PC-3 (cell line): ENCODE results near the gene LMBR1L.

ENCODE experiments used
- EZH2 ChIP-seq: fragments of 300-600 bp; sonication (generic); IDR thresholded peaks from one replicate; pipeline ENCODE4 v1.6.1; 2017; ENCODE audit warnings: antibody characterized with exemption, mild to moderate bottlenecking, low read length; ENCODE audit not compliant: unreplicated experiment
- EZH2phosphoT487 ChIP-seq: fragments of 300-600 bp; sonication (generic); IDR thresholded peaks from 2 replicates; pipeline ENCODE4 v1.6.1; 2018; ENCODE audit warnings: mild to moderate bottlenecking, antibody characterized with exemption, low read length, borderline replicate concordance
- TF ChIP-seq, protein P1 (sequence below): fragments of 300-600 bp; sonication (generic); conservative IDR thresholded peaks from 2 replicates; pipeline ENCODE4 v1.5.1; 2017; ENCODE audit warnings: antibody characterized with exemption, low read depth, mild to moderate bottlenecking, low read length

- TF ChIP-seq EZH2 (no peak), EZH2phosphoT487 (no peak)
- TF ChIP-seq, protein P1, sequence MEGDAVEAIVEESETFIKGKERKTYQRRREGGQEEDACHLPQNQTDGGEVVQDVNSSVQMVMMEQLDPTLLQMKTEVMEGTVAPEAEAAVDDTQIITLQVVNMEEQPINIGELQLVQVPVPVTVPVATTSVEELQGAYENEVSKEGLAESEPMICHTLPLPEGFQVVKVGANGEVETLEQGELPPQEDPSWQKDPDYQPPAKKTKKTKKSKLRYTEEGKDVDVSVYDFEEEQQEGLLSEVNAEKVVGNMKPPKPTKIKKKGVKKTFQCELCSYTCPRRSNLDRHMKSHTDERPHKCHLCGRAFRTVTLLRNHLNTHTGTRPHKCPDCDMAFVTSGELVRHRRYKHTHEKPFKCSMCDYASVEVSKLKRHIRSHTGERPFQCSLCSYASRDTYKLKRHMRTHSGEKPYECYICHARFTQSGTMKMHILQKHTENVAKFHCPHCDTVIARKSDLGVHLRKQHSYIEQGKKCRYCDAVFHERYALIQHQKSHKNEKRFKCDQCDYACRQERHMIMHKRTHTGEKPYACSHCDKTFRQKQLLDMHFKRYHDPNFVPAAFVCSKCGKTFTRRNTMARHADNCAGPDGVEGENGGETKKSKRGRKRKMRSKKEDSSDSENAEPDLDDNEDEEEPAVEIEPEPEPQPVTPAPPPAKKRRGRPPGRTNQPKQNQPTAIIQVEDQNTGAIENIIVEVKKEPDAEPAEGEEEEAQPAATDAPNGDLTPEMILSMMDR = no peak
Measured at GRCh38 chr12:49066120-49066519, 44.5 kb downstream of the LMBR1L start.
